GM18505 (cell line): ENCODE measurements around the gene OR8B3.
A peak's percentile ranks its signal among the peaks of the same experiment; 100 is the strongest.
"Not testable (repeated sequence)": the region's sequence is repeated elsewhere in the genome, so short reads cannot be mapped to it uniquely, and the experiment has no call there.

Source experiments
- ATAC-seq: cut with Tn5 transposase; IDR thresholded peaks from one replicate; pipeline ENCODE4 v1.9.1; 2021; ENCODE audit not compliant: unreplicated experiment
- POLR2A ChIP-seq: IDR thresholded peaks from 4 replicates; pipeline ENCODE4 v1.6.1; 2011; ENCODE audit warnings: borderline replicate concordance; ENCODE audit not compliant: insufficient read depth, insufficient read length; ENCODE audit errors: extremely low read depth

OR8B3 gene

GRCh38 chr11:124405581-124405980, 6.8 kb upstream of the OR8B3 start:
- TF ChIP-seq POLR2A: no peak
- ATAC-seq: no peak

GRCh38 chr11:124403186-124403585, 4.4 kb upstream of the OR8B3 start:
- ATAC-seq: not testable (repeated sequence)

- TF ChIP-seq POLR2A: no peak
- peak; percentile 85 for ATAC-seq
Observed at GRCh38 chr11:124402326-124402922, 3.6 kb upstream of the OR8B3 start.

- not testable (repeated sequence) for ATAC-seq
Observed at GRCh38 chr11:124396847-124397246, 2.0 kb downstream of the OR8B3 start.

- ATAC-seq: no peak
- TF ChIP-seq POLR2A: no peak
Observed at GRCh38 chr11:124394408-124394807, 4.4 kb downstream of the OR8B3 start.

- no peak for TF ChIP-seq POLR2A
- ATAC-seq: no peak
Observed at GRCh38 chr11:124384399-124384798, 14.4 kb downstream of the OR8B3 start, which contains the start of gene OR8B2. OR8B2 (minus strand) TSS chr11:124384499; CDS start chr11:124383343, 1,156 bp downstream.

- ATAC-seq: not testable (repeated sequence)
Observed at GRCh38 chr11:124382857-124383256, 16.0 kb downstream of the OR8B3 start.

- no peak for TF ChIP-seq POLR2A
- no peak for ATAC-seq
Observed at GRCh38 chr11:124380585-124380984, 18.2 kb downstream of the OR8B3 start.

- no peak for TF ChIP-seq POLR2A
- no peak for ATAC-seq
Observed at GRCh38 chr11:124376280-124376679, 22.5 kb downstream of the OR8B3 start.

- TF ChIP-seq POLR2A: no peak
- ATAC-seq: no peak
Observed at GRCh38 chr11:124359566-124359965, 39.3 kb downstream of the OR8B3 start.

- ATAC-seq: no peak
- TF ChIP-seq POLR2A: no peak
Observed at GRCh38 chr11:124346311-124346955, 52.4 kb downstream of the OR8B3 start.
